HS-27A (cell line): ENCODE measurements around the gene TFAP2C.
"Not testable (repeated sequence)": the region's sequence is repeated elsewhere in the genome, so short reads cannot be mapped to it uniquely, and the experiment has no call there.

Experiments used
- DNase-seq: peaks from one replicate; pipeline ENCODE4 v3.0.0-alpha.2; 2012; ENCODE audit warnings: low read depth, missing footprints

The TFAP2C gene

GRCh38 chr20:56616716-56617115 is 12.4 kb upstream of the TFAP2C start:
- DNase-seq, result no peak

GRCh38 chr20:56617489-56617888 is 11.6 kb upstream of the TFAP2C start:
- no peak for DNase-seq

- no peak for DNase-seq
Observed at GRCh38 chr20:56621730-56622129, 7.4 kb upstream of the TFAP2C start.

GRCh38 chr20:56623930-56624329 is 5.2 kb upstream of the TFAP2C start:
- not testable (repeated sequence) for DNase-seq

GRCh38 chr20:56624786-56625681 is 4.1 kb upstream of the TFAP2C start:
- DNase-seq, result no peak

GRCh38 chr20:56625837-56626236 is 3.3 kb upstream of the TFAP2C start:
- no peak for DNase-seq

GRCh38 chr20:56626367-56627121 is 2.6 kb upstream of the TFAP2C start:
- DNase-seq, result no peak

- no peak for DNase-seq
Observed at GRCh38 chr20:56627122-56628014, 1.7 kb upstream of the TFAP2C start.

- no peak for DNase-seq
Observed at GRCh38 chr20:56628015-56628872, 862 bp upstream of the TFAP2C start.

- no peak for DNase-seq
Observed at GRCh38 chr20:56629464-56630085, 469 bp downstream of the TFAP2C start.

GRCh38 chr20:56630086-56630493 is 984 bp downstream of the TFAP2C start:
- DNase-seq, result no peak

GRCh38 chr20:56630506-56631317 is 1.6 kb downstream of the TFAP2C start:
- no peak for DNase-seq

- DNase-seq, result no peak
Observed at GRCh38 chr20:56631318-56631989, 2.3 kb downstream of the TFAP2C start.

- DNase-seq, result no peak
Observed at GRCh38 chr20:56631990-56632327, 2.9 kb downstream of the TFAP2C start.

- DNase-seq, result no peak
Observed at GRCh38 chr20:56634307-56634706, 5.2 kb downstream of the TFAP2C start.

- no peak for DNase-seq
Observed at GRCh38 chr20:56634735-56635385, 5.8 kb downstream of the TFAP2C start.

GRCh38 chr20:56636716-56637115 is 7.6 kb downstream of the TFAP2C start:
- no peak for DNase-seq

GRCh38 chr20:56637576-56637975 is 8.5 kb downstream of the TFAP2C start:
- DNase-seq, result no peak

GRCh38 chr20:56646599-56646998 is 17.5 kb downstream of the TFAP2C start:
- DNase-seq, result no peak
